GM23338 (cell line): ENCODE results near the gene SLC2A1. TPM values are rescaled to one million over a fixed set of nuclear protein-coding genes. Genes with fewer than 3 reads are reported as not detected.

Source experiments
- ATAC-seq: fragments of 200-7000 bp; cut with Tn5 transposase; 3 replicates; pipeline ENCODE4 v1.9.1; 2020
- DNase-seq: peaks from one replicate; pipeline ENCODE4 v3.0.0-alpha.2; 2015; ENCODE audit warnings: low spot score
- H2AFZ ChIP-seq: fragments of 200-600 bp; sonication (generic); 2 replicates; pipeline ENCODE4 v1.8.0; 2016; ENCODE audit warnings: antibody characterized with exemption, mild to moderate bottlenecking, moderate library complexity
- H3F3A ChIP-seq: fragments of 200-600 bp; sonication (generic); replicated peaks from 2 replicates; pipeline ENCODE4 v1.8.0; 2017; ENCODE audit warnings: antibody characterized with exemption, mixed run types, low read depth
- H3K27ac ChIP-seq: fragments of 200-600 bp; sonication (generic); 2 replicates; pipeline ENCODE4 v1.6.1; 2016; ENCODE audit warnings: low read depth
- H3K27me3 ChIP-seq: fragments of 200-600 bp; sonication (generic); 2 replicates; pipeline ENCODE4 v1.8.0; 2016; ENCODE audit warnings: mild to moderate bottlenecking, mixed run types, moderate library complexity; ENCODE audit not compliant: insufficient read depth
- H3K36me3 ChIP-seq: fragments of 200-600 bp; sonication (generic); 2 replicates; pipeline ENCODE4 v1.8.0; 2016; ENCODE audit warnings: mild to moderate bottlenecking; ENCODE audit not compliant: insufficient read depth
- H3K4me1 ChIP-seq: fragments of 200-600 bp; sonication (generic); 2 replicates; pipeline ENCODE4 v1.8.0; 2016; ENCODE audit warnings: mild to moderate bottlenecking, moderate library complexity; ENCODE audit not compliant: insufficient read depth
- H3K4me2 ChIP-seq: fragments of 200-600 bp; sonication (generic); 2 replicates; pipeline ENCODE4 v1.7.1; 2017; ENCODE audit warnings: mixed run types
- H3K4me3 ChIP-seq: fragments of 200-600 bp; sonication (generic); 2 replicates; pipeline ENCODE4 v1.6.1; 2016; ENCODE audit warnings: mixed run types
- H3K79me2 ChIP-seq: fragments of 200-600 bp; sonication (generic); replicated peaks from 2 replicates; pipeline ENCODE4 v1.8.0; 2017; ENCODE audit warnings: mild to moderate bottlenecking; ENCODE audit not compliant: insufficient read depth
- H3K9me2 ChIP-seq: fragments of 200-600 bp; sonication (generic); 2 replicates; pipeline ENCODE4 v1.8.0; 2017; ENCODE audit not compliant: insufficient read depth
- H4K20me1 ChIP-seq: fragments of 200-600 bp; sonication (generic); replicated peaks from 2 replicates; pipeline ENCODE4 v1.8.0; 2017; ENCODE audit warnings: mild to moderate bottlenecking; ENCODE audit not compliant: insufficient read depth
- H3K27ac Mint-ChIP-seq: 2 replicates; pipeline ENCODE4 v1.8.0; 2020; ENCODE audit warnings: inconsistent platforms, mild to moderate bottlenecking, moderate library complexity, mixed read lengths
- H3K27me3 Mint-ChIP-seq: 3 replicates; pipeline ENCODE4 v1.8.0; 2022; ENCODE audit warnings: low read depth, mild to moderate bottlenecking, moderate library complexity, mixed read lengths, inconsistent platforms; ENCODE audit not compliant: insufficient read depth, poor library complexity
- H3K36me3 Mint-ChIP-seq: 3 replicates; pipeline ENCODE4 v1.8.0; 2021; ENCODE audit warnings: low read depth, mild to moderate bottlenecking, inconsistent platforms, moderate library complexity, mixed read lengths
- H3K4me1 Mint-ChIP-seq: 3 replicates; pipeline ENCODE4 v1.8.0; 2020; ENCODE audit warnings: mild to moderate bottlenecking, inconsistent platforms, mixed read lengths
- H3K4me3 Mint-ChIP-seq: 3 replicates; pipeline ENCODE4 v1.8.0; 2021; ENCODE audit warnings: moderate library complexity, mild to moderate bottlenecking, inconsistent platforms, mixed read lengths
- H3K9me3 Mint-ChIP-seq: 3 replicates; pipeline ENCODE4 v1.8.0; 2020; ENCODE audit warnings: moderate library complexity, mild to moderate bottlenecking, inconsistent platforms, mixed read lengths
- CREB1 ChIP-seq: fragments of 250-450 bp; sonication (Bioruptor Pico); IDR thresholded peaks from 2 replicates; pipeline ENCODE4 v1.5.0; 2020; ENCODE audit warnings: low read depth, mild to moderate bottlenecking, moderate library complexity
- EZH2 ChIP-seq: fragments of 200-600 bp; sonication (generic); IDR thresholded peaks from one replicate; pipeline ENCODE4 v1.8.0; 2017; ENCODE audit warnings: antibody characterized with exemption, mild to moderate bottlenecking, low read depth; ENCODE audit not compliant: unreplicated experiment
- EZH2phosphoT487 ChIP-seq: fragments of 200-600 bp; sonication (generic); IDR thresholded peaks from one replicate; pipeline ENCODE4 v1.8.1; 2018; ENCODE audit warnings: antibody characterized with exemption; ENCODE audit not compliant: unreplicated experiment
- JUNB ChIP-seq: IDR thresholded peaks from one replicate; pipeline ENCODE4 v1.6.1; 2016; ENCODE audit warnings: antibody characterized with exemption; ENCODE audit not compliant: unreplicated experiment
- NANOG ChIP-seq: IDR thresholded peaks from 2 replicates; pipeline ENCODE4 v1.6.1; 2016; ENCODE audit warnings: antibody characterized with exemption, borderline replicate concordance
- POLR2AphosphoS5 ChIP-seq: IDR thresholded peaks from 2 replicates; pipeline ENCODE4 v1.6.1; 2016; ENCODE audit warnings: antibody characterized with exemption, low read depth
- STAT1 ChIP-seq: IDR thresholded peaks from one replicate; pipeline ENCODE4 v1.6.1; 2016; ENCODE audit warnings: antibody characterized with exemption; ENCODE audit not compliant: unreplicated experiment
- ZNF114 ChIP-seq: fragments of 250-450 bp; sonication (Bioruptor Pico); IDR thresholded peaks from 2 replicates; pipeline ENCODE4 v1.5.0; 2020; ENCODE audit warnings: mild to moderate bottlenecking, moderate library complexity
- ZNF331 ChIP-seq: fragments of 250-450 bp; sonication (Bioruptor Pico); IDR thresholded peaks from 2 replicates; pipeline ENCODE4 v1.5.0; 2020; ENCODE audit warnings: low read depth, mild to moderate bottlenecking, moderate library complexity
- polyA plus RNA-seq: library from polyadenylated mRNA; unstranded; fragments of >200 nt; fragmentation: Nextera tagmentation; extraction: Ambion mirVana; gene quantifications from 2 replicates; pipeline ENCODE4 v1.2.1, GENCODE V29; 2016
- total RNA-seq: library from RNA; depleted of rRNA; stranded (reverse); fragments of >200 nt; shearing (Covaris generic); gene quantifications from 2 replicates; pipeline ENCODE4 v1.2.3, GENCODE V29; 2014
- TF ChIP-seq, protein P1 (sequence below), 2 experiments: fragments of 200-600 bp in 1 of 2; sonication (generic) in 1 of 2; conservative IDR thresholded peaks; 2 replicates each; pipeline versions ENCODE4 v1.5.1 to v1.6.1; 2016 to 2017; ENCODE audit warnings: antibody characterized with exemption in 2 of 2, low read depth in 2 of 2, mild to moderate bottlenecking in 2 of 2, moderate library complexity in 1 of 2
- TF ChIP-seq, protein P2 (sequence below): IDR thresholded peaks from one replicate; pipeline ENCODE4 v1.6.1; 2018; ENCODE audit warnings: antibody characterized with exemption; ENCODE audit not compliant: unreplicated experiment
- TF ChIP-seq, protein P3 (sequence below): fragments of 250-450 bp; sonication (Bioruptor Pico); IDR thresholded peaks from 2 replicates; pipeline ENCODE4 v1.5.0; 2020; ENCODE audit warnings: mild to moderate bottlenecking, moderate library complexity
- TF ChIP-seq, protein P4 (sequence below): IDR thresholded peaks from 2 replicates; pipeline ENCODE4 v1.6.1; 2016; ENCODE audit warnings: antibody characterized with exemption

The SLC2A1 gene
- total and polyA plus RNA-seq, 2 experiments from 2014 or later = 66.1 to 305 TPM

DNA sequence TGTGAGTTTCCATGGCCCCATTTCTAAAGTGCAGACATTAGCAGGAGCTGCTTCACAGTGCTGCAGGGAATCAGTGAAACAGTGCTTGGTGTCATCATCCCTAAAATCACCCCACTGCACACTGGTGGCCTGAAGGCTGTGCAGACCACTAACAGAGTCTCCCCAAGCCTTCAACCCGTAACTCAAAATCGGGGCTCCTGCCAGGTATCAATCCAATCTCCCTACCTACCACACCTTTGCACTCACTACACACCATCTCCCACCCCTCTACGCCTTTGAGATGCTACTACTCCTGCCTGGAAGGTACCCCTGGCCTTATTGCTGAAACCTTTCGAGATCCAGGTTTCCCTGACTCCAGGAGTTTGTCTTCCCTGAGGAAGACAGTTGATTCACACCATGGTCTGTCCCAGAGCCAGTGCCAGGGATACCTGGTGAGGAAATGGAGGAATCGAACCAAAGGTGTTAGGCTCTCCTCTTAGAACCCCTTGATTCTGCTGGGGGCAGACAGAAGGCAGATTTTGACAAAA is 25.5 kb downstream of the SLC2A1 start:
- H4K20me1 ChIP-seq = peaks cover 47% of the 10 kb centered on the region
- H3K36me3 Mint-ChIP-seq = peaks cover 90% of the 10 kb centered on the region

More for the DNA sequence above, 25.5 kb downstream of the SLC2A1 start:
- Mint-ChIP-seq H3K4me3 (no peak overlapping the region; the same call in 2 of the 3 replicates), H3K9me3 (no peaks in the 10 kb centered on the region), H3K27me3 (peaks cover 24% of the 10 kb centered on the region), H3K27ac (peak overlapping the region; percentile 66; the same call in 1 of the 2 replicates), H3K4me1 (peaks cover 63% of the 10 kb centered on the region)
- no peak for ATAC-seq
- Histone ChIP-seq H3K27me3 (no peaks in the 10 kb centered on the region), H3K27ac (peak overlapping the region; percentile 88), H3F3A (peaks cover 49% of the 10 kb centered on the region), H3K4me2 (no peak overlapping the region), H3K9me2 (no peaks in the 10 kb centered on the region), H3K36me3 (peaks cover 48% of the 10 kb centered on the region), H3K4me3 (no peak overlapping the region), H3K79me2 (peaks cover 60% of the 10 kb centered on the region), H3K4me1 (peaks cover 41% of the 10 kb centered on the region), H2AFZ (no peak overlapping the region)
- TF ChIP-seq ZNF114 (CRISPR knock-in tag) = no peak
- no peak for TF ChIP-seq JUNB
- no peak for TF ChIP-seq STAT1
- no peak for TF ChIP-seq EZH2
- TF ChIP-seq, protein P1, sequence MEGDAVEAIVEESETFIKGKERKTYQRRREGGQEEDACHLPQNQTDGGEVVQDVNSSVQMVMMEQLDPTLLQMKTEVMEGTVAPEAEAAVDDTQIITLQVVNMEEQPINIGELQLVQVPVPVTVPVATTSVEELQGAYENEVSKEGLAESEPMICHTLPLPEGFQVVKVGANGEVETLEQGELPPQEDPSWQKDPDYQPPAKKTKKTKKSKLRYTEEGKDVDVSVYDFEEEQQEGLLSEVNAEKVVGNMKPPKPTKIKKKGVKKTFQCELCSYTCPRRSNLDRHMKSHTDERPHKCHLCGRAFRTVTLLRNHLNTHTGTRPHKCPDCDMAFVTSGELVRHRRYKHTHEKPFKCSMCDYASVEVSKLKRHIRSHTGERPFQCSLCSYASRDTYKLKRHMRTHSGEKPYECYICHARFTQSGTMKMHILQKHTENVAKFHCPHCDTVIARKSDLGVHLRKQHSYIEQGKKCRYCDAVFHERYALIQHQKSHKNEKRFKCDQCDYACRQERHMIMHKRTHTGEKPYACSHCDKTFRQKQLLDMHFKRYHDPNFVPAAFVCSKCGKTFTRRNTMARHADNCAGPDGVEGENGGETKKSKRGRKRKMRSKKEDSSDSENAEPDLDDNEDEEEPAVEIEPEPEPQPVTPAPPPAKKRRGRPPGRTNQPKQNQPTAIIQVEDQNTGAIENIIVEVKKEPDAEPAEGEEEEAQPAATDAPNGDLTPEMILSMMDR (conservative IDR thresholded peaks at IDR 0.05; ENCODE audit: low read depth in 2 of 2) = no peak
- no peak for TF ChIP-seq CREB1 (CRISPR knock-in tag)
- TF ChIP-seq ZNF331 = no peak
- no peak for TF ChIP-seq EZH2phosphoT487
- TF ChIP-seq NANOG = no peak
- no peak for TF ChIP-seq POLR2AphosphoS5
- TF ChIP-seq, protein P2, sequence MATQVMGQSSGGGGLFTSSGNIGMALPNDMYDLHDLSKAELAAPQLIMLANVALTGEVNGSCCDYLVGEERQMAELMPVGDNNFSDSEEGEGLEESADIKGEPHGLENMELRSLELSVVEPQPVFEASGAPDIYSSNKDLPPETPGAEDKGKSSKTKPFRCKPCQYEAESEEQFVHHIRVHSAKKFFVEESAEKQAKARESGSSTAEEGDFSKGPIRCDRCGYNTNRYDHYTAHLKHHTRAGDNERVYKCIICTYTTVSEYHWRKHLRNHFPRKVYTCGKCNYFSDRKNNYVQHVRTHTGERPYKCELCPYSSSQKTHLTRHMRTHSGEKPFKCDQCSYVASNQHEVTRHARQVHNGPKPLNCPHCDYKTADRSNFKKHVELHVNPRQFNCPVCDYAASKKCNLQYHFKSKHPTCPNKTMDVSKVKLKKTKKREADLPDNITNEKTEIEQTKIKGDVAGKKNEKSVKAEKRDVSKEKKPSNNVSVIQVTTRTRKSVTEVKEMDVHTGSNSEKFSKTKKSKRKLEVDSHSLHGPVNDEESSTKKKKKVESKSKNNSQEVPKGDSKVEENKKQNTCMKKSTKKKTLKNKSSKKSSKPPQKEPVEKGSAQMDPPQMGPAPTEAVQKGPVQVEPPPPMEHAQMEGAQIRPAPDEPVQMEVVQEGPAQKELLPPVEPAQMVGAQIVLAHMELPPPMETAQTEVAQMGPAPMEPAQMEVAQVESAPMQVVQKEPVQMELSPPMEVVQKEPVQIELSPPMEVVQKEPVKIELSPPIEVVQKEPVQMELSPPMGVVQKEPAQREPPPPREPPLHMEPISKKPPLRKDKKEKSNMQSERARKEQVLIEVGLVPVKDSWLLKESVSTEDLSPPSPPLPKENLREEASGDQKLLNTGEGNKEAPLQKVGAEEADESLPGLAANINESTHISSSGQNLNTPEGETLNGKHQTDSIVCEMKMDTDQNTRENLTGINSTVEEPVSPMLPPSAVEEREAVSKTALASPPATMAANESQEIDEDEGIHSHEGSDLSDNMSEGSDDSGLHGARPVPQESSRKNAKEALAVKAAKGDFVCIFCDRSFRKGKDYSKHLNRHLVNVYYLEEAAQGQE = no peak
- TF ChIP-seq, protein P3, sequence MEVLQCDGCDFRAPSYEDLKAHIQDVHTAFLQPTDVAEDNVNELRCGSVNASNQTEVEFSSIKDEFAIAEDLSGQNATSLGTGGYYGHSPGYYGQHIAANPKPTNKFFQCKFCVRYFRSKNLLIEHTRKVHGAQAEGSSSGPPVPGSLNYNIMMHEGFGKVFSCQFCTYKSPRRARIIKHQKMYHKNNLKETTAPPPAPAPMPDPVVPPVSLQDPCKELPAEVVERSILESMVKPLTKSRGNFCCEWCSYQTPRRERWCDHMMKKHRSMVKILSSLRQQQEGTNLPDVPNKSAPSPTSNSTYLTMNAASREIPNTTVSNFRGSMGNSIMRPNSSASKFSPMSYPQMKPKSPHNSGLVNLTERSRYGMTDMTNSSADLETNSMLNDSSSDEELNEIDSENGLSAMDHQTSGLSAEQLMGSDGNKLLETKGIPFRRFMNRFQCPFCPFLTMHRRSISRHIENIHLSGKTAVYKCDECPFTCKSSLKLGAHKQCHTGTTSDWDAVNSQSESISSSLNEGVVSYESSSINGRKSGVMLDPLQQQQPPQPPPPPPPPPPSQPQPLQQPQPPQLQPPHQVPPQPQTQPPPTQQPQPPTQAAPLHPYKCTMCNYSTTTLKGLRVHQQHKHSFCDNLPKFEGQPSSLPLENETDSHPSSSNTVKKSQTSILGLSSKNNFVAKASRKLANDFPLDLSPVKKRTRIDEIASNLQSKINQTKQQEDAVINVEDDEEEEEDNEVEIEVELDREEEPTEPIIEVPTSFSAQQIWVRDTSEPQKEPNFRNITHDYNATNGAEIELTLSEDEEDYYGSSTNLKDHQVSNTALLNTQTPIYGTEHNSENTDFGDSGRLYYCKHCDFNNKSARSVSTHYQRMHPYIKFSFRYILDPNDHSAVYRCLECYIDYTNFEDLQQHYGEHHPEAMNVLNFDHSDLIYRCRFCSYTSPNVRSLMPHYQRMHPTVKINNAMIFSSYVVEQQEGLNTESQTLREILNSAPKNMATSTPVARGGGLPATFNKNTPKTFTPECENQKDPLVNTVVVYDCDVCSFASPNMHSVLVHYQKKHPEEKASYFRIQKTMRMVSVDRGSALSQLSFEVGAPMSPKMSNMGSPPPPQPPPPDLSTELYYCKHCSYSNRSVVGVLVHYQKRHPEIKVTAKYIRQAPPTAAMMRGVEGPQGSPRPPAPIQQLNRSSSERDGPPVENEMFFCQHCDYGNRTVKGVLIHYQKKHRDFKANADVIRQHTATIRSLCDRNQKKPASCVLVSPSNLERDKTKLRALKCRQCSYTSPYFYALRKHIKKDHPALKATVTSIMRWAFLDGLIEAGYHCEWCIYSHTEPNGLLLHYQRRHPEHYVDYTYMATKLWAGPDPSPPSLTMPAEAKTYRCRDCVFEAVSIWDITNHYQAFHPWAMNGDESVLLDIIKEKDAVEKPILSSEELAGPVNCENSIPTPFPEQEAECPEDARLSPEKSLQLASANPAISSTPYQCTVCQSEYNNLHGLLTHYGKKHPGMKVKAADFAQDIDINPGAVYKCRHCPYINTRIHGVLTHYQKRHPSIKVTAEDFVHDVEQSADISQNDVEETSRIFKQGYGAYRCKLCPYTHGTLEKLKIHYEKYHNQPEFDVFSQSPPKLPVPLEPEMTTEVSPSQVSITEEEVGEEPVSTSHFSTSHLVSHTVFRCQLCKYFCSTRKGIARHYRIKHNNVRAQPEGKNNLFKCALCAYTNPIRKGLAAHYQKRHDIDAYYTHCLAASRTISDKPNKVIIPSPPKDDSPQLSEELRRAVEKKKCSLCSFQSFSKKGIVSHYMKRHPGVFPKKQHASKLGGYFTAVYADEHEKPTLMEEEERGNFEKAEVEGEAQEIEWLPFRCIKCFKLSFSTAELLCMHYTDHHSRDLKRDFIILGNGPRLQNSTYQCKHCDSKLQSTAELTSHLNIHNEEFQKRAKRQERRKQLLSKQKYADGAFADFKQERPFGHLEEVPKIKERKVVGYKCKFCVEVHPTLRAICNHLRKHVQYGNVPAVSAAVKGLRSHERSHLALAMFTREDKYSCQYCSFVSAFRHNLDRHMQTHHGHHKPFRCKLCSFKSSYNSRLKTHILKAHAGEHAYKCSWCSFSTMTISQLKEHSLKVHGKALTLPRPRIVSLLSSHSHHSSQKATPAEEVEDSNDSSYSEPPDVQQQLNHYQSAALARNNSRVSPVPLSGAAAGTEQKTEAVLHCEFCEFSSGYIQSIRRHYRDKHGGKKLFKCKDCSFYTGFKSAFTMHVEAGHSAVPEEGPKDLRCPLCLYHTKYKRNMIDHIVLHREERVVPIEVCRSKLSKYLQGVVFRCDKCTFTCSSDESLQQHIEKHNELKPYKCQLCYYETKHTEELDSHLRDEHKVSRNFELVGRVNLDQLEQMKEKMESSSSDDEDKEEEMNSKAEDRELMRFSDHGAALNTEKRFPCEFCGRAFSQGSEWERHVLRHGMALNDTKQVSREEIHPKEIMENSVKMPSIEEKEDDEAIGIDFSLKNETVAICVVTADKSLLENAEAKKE (CRISPR knock-in tag) = no peak
- TF ChIP-seq, protein P4, sequence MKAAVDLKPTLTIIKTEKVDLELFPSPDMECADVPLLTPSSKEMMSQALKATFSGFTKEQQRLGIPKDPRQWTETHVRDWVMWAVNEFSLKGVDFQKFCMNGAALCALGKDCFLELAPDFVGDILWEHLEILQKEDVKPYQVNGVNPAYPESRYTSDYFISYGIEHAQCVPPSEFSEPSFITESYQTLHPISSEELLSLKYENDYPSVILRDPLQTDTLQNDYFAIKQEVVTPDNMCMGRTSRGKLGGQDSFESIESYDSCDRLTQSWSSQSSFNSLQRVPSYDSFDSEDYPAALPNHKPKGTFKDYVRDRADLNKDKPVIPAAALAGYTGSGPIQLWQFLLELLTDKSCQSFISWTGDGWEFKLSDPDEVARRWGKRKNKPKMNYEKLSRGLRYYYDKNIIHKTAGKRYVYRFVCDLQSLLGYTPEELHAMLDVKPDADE = no peak
- DNase-seq = no peak
